Muscle of leg (tissue), 11 donors: Measurements from ENCODE around the gene MICAL1. TPM values are rescaled to one million over a fixed set of nuclear protein-coding genes. Genes with fewer than 3 reads are reported as not detected.

Experiments
- DNase-seq: peaks from one replicate; pipeline ENCODE4 v3.0.0; 2013
- H3K27ac ChIP-seq: one replicate; pipeline ENCODE4 v1.5.1; 2013; ENCODE audit warnings: mild to moderate bottlenecking, low read length, control low read depth
- H3K27me3 ChIP-seq: one replicate; pipeline ENCODE4 v1.6.1; 2013; ENCODE audit warnings: low read length; ENCODE audit not compliant: control insufficient read depth, insufficient read depth
- H3K36me3 ChIP-seq: one replicate; pipeline ENCODE4 v1.6.1; 2013; ENCODE audit warnings: low read length; ENCODE audit not compliant: control insufficient read depth, insufficient read depth
- H3K4me1 ChIP-seq: one replicate; pipeline ENCODE4 v1.6.1; 2013; ENCODE audit warnings: low read length; ENCODE audit not compliant: control insufficient read depth, insufficient read depth
- H3K4me3 ChIP-seq: one replicate; pipeline ENCODE4 v1.5.1; 2013; ENCODE audit warnings: low read length, control low read depth
- H3K9me3 ChIP-seq: replicated peaks from 2 replicates; pipeline ENCODE4 v1.6.1; 2013; ENCODE audit warnings: low read depth, low read length; ENCODE audit not compliant: control insufficient read depth
- WGBS: methylation state at CpG from one replicate; pipeline ENCODE4 v1.1.5; 2013; ENCODE audit warnings: missing lambda C conversion rate; ENCODE audit not compliant: insufficient coverage; 5-methylcytosine and 5-hydroxymethylcytosine counted together
- polyA plus RNA-seq, 8 donors: library from polyadenylated mRNA; unstranded; fragments of 120-200 nt; gene quantifications; one replicate each; pipeline versions ENCODE4 v1.2.1 to v1.2.3, GENCODE V29; 2013; ENCODE audit warnings: inconsistent platforms in 1 of 8, low replicate concordance in 1 of 8; ENCODE audit not compliant: insufficient read length in 8 of 8, insufficient read depth in 1 of 8
- total RNA-seq: library from RNA; stranded (reverse); fragments of 120-200 nt; gene quantifications from one replicate; pipeline ENCODE4 v1.2.4, GENCODE V29; 2013

The MICAL1 gene
- total and polyA plus RNA-seq, 9 donors, result 36.9 to 91.1 (median 63.5) TPM

DNA sequence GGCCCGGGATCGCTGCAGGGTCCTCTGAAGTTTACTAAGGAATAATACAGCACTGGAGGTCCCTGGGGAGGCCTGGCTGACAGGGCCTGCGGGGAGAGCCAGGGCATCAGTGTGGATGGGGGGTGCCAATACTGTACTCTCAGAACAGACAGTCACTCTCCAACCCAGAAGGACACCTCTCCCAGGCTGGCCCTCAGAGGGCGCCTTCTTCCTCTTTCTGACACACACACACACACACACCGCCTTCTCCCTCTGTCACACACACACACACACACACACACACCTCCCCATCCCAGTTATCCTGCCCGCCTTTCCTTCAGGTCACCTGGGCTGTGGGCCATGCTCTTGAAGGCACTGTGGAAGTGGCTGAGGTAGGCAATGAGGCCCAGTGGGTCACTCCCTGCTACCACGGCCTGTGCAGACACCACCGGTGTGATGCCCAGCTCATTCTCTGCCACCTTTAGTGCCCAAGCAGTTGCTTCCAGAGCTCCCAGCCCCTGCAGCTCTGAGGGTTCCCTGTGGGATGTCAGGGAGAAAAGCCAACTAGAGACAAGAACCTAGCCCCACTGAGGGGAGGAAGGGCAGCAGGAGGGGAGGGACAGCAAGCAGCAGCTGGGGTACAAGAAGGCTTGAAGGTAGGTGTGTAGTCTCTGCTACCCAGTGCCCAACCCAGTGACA is 7.6 kb downstream of the MICAL1 start:
- Histone ChIP-seq H3K4me3 (no peak overlapping the region), H3K27ac (no peak overlapping the region), H3K36me3 (peaks cover 74% of the 10 kb centered on the region), H3K27me3 (no peaks in the 10 kb centered on the region), H3K9me3 (no peaks in the 10 kb centered on the region), H3K4me1 (peaks cover 9% of the 10 kb centered on the region)
- WGBS, result 76% methylated on average over 3 of the region's 8 CpGs
- no peak for DNase-seq

DNA sequence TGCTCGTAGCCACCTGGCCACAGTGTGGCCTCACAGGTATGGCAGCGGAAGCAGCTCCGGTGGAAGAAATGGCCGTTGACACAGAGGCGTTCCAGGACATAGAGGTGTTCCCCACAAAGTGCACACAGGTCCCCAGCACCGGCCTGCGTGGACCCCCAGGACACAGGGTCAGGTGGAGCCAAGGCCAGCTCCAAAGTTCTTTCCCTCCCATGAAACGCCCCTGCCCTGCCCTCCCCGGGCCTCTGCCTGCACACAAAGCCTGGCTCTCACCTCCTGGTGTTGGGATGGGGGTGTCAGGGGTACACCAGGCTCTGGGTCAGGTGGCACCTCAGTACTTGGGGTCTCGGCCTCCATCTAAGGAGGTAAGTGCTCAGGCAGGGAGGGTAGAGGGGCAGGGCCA is 8.5 kb downstream of the MICAL1 start:
- no peak overlapping the region for H3K27ac ChIP-seq
- WGBS, result 82% methylated on average over 8 of the region's 10 CpGs
- H3K4me3 ChIP-seq, result no peak overlapping the region
- DNase-seq, result no peak
- peaks cover 77% of the 10 kb centered on the region for H3K36me3 ChIP-seq
- H3K4me1 ChIP-seq, result peaks cover 7% of the 10 kb centered on the region
- H3K27me3 ChIP-seq, result no peaks in the 10 kb centered on the region
- H3K9me3 ChIP-seq, result no peaks in the 10 kb centered on the region

DNA sequence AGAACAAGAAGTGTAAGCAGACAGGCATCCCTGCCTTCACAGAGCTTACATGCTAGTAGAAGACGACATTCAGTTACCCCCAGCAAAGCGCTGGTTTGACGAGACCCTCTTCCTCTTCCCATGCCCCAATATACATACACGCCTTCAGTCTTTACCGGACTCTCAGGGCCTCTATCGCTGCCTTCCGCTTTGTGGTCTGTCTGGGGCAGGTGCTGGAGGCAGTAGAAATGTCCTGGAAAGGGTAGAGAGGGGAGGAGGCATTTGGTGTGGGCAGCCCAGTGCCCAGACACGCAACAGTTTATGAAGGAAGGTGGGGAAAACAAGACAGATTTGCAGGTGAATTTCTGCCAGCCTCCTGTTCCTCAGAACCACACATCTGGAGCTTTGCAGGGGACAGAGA is 9.0 kb downstream of the MICAL1 start:
- peaks cover 13% of the 10 kb centered on the region for H3K4me1 ChIP-seq
- DNase-seq, result no peak
- no peaks in the 10 kb centered on the region for H3K27me3 ChIP-seq
- H3K4me3 ChIP-seq, result no peak overlapping the region
- peaks cover 75% of the 10 kb centered on the region for H3K36me3 ChIP-seq
- H3K9me3 ChIP-seq, result no peaks in the 10 kb centered on the region
- 89% methylated on average over 6 of the region's 8 CpGs for WGBS
- no peak overlapping the region for H3K27ac ChIP-seq

DNA sequence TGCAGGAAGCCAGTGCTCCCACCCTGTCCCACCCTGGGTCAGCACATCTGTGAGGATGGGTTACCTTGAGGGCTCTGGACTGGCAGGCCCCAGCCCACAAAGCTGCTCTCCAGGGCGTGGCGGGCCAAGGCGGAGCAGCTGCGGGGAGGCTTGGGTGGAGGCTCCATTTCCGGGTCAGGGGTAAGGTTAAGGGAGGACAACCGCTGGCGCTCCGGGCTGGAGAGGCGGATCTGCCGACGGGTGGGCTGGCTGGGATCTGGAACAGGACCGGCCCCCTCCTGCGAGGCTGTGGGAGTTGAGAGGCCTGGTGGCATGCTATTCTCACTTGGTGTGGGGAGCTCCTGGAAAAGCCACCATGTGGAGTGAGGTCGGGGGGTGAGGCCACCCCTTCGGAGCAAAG is 9.5 kb downstream of the MICAL1 start:
- H3K9me3 ChIP-seq, result no peaks in the 10 kb centered on the region
- no peak overlapping the region for H3K4me3 ChIP-seq
- no peaks in the 10 kb centered on the region for H3K27me3 ChIP-seq
- no peak for DNase-seq
- 88% methylated on average over 13 of the region's 15 CpGs for WGBS
- peaks cover 17% of the 10 kb centered on the region for H3K4me1 ChIP-seq
- H3K27ac ChIP-seq, result no peak overlapping the region
- peaks cover 71% of the 10 kb centered on the region for H3K36me3 ChIP-seq

DNA sequence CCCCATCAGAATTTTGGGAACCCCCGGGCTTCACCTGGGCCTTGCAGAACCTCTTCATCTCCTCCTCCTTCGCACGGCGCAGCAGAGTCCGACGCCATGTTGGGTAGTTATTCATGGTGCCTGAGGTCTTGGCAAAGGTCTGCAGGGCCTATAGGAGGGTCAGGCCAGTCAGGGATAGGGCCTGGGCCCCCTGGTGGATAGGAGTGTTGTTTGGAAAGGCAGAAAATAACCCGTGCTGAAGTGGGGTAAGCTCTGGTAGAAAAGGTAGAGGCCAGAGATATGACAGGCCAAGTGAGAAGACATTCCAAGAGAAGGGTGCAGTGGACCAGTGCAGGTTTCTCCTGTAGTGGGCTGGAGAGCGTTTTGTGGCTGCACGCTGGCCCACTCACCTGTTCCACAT is 10.2 kb downstream of the MICAL1 start:
- WGBS, result 60% methylated on average over 2 of the region's 9 CpGs
- H3K4me1 ChIP-seq, result peaks cover 19% of the 10 kb centered on the region
- H3K27ac ChIP-seq, result no peak overlapping the region
- no peak overlapping the region for H3K4me3 ChIP-seq
- H3K36me3 ChIP-seq, result peaks cover 69% of the 10 kb centered on the region
- no peaks in the 10 kb centered on the region for H3K9me3 ChIP-seq
- DNase-seq, result no peak
- H3K27me3 ChIP-seq, result no peaks in the 10 kb centered on the region

DNA sequence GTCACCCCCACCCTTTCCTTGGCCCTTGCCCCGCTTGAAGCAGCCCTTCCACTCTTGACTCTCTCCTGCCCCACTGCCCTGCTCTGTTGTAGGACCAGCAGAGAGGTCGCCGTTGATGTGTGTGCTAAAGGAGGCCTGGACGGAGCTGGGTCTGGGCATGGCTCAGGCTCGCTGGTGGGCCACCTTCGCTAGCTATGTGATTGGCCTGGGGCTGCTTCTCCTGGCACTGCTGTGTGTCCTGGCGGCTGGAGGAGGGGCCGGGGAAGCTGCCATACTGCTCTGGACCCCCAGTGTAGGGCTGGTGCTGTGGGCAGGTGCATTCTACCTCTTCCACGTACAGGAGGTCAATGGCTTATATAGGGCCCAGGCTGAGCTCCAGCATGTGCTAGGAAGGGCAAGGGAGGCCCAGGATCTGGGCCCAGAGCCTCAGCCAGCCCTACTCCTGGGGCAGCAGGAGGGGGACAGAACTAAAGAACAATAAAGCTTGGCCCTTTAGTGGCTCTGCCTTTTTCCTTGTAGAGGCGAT is 12.1 kb downstream of the MICAL1 start:
- Histone ChIP-seq H3K4me1 (peaks cover 21% of the 10 kb centered on the region), H3K27ac (no peak overlapping the region), H3K9me3 (no peaks in the 10 kb centered on the region), H3K4me3 (no peak overlapping the region), H3K27me3 (no peaks in the 10 kb centered on the region), H3K36me3 (peaks cover 56% of the 10 kb centered on the region)
- WGBS, result 91% methylated on average over 9 of the region's 10 CpGs
- no peak for DNase-seq

DNA sequence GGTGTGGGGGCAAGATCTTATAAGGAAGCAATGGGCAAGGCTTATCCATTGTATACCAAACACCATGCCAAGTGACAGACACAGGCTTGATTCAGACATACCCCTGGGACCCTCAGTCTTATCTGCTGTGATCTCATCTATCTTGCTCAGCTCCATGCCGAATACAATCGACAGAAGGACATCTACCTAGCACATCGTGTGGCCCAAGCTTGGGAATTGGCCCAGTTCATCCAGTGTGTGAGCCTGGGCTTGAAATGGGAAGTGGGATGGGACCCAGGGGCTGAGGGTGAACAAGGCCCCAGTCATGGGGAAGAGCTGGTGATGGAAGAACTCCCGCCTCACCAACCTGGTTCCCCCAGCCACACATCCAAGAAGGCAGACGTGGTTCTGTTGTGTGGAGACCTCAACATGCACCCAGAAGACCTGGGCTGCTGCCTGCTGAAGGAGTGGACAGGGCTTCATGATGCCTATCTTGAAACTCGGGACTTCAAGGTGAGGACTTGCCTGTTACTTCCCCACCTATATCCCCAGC is 13.1 kb downstream of the MICAL1 start:
- no peak for DNase-seq
- 100% methylated on average over 3 of the region's 6 CpGs for WGBS
- H3K36me3 ChIP-seq, result peaks cover 55% of the 10 kb centered on the region

DNA sequence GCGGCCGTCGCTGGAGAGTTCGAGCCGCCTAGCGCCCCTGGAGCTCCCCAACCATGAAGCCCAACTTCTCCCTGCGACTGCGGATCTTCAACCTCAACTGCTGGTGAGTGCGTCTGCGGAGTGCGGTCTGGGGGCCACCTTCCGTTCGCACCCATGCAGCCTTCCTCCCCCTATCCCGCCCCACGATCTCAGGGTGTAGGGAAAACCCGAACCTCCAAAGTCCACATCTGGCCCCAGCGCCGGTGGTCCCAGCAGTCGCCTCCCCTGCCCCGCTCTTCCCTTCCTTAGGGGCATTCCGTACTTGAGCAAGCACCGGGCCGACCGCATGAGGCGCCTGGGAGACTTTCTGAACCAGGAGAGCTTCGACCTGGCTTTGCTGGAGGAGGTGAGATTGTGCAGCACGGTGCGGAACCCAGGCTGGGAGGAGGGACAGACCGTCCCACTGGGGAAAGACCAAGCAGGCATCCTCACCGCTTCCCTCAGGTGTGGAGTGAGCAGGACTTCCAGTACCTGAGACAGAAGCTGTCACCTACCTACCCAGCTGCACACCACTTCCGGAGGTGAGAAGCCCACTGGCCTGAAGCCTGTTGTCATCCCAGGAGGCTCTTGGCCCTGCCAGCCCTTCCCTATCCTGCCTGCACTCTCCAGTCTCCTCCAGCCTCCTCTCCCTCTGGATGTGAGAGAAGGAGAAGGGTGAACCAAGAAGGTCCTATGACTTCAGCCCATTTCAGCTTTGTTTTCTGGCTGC is 14.3 kb downstream of the MICAL1 start:
- Histone ChIP-seq H3K9me3 (no peaks in the 10 kb centered on the region), H3K27ac (peak overlapping the region; percentile 90), H3K4me1 (peaks cover 21% of the 10 kb centered on the region), H3K36me3 (peaks cover 43% of the 10 kb centered on the region), H3K4me3 (peak overlapping the region; percentile 90), H3K27me3 (no peaks in the 10 kb centered on the region)
- 0% methylated on average over 23 of the region's 31 CpGs for WGBS
- DNase-seq, result peak; percentile 71

More for the DNA sequence above, 13.1 kb downstream of the MICAL1 start:
- peaks cover 21% of the 10 kb centered on the region for H3K4me1 ChIP-seq
- no peaks in the 10 kb centered on the region for H3K27me3 ChIP-seq
- no peaks in the 10 kb centered on the region for H3K9me3 ChIP-seq
- H3K4me3 ChIP-seq, result no peak overlapping the region
- no peak overlapping the region for H3K27ac ChIP-seq

DNA sequence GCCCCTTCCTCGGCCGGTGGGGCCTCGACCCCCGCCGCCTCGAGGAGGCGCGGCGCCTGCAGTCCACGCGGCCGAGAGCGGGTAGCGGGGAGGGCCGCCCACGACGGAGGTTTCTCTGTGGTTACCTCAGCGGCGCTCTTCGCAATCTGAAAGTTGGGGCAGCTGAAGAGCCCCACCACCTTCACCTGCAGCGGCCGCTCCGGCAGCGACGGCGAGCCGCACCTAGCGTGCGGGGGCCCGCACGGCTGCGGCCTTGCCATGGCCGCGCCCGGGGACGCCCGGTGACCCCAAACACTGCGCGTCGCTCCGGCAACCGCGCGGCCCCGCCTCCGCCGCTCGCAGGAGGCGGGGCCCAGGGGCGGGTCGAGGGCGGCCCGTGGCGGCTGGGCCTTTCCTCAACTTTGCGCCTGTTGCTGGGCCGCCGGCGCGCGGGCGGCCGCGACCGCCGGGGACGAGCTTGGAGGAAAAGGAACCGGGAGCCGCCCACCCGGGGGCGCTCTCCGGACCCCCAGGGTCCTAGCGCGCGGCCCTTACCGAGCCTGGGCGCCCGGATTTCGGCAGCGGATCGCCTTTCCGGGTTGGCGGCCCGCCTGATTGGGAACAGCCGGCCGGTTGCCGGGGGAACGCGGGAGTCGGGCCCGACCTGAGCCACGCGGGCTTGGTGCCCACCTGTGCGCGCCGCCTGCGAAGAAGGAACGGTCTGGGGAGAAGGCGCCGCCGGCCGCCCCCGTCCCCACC is 15.1 kb downstream of the MICAL1 start, which contains the start of the genes PPIL6 and SMPD2:
TSS of gene PPIL6 (minus strand) at position 298 of the 738 bp plus-strand sequence. CDS start at position 260, 38 bp downstream.
TSS of gene SMPD2 (plus strand) at position 394 of the 738 bp plus-strand sequence. CDS start 398 bp downstream, outside the sequence.
- under 1% methylated on average over 95 of the region's 102 CpGs for WGBS
- Histone ChIP-seq H3K4me3 (peak within 1 kb of the TSS; percentile 90), H3K36me3 (peaks cover 36% of the 10 kb centered on the region), H3K27me3 (no peaks in the 10 kb centered on the region), H3K9me3 (no peaks in the 10 kb centered on the region), H3K27ac (peak within 1 kb of the TSS; percentile 90), H3K4me1 (peaks cover 21% of the 10 kb centered on the region)
- DNase-seq, result peak; percentile 98
